HepG2 (cell line): Measurements from ENCODE around the gene USP20. TPM values are rescaled to one million over a fixed set of nuclear protein-coding genes. Genes with fewer than 3 reads are reported as not detected.

Source experiments
- ATAC-seq: fragments of 200-7000 bp; cut with Tn5 transposase; 3 replicates; pipeline ENCODE4 v1.9.1; 2020; ENCODE audit warnings: mild to moderate bottlenecking, moderate library complexity
- BruUV-seq: library from RNA; stranded (reverse); fragments of 400-500 nt; replicated peaks from 2 replicates; lab custom pipeline; 2021; lab: Mats Ljungman, UMichigan
- CTCF ChIA-PET: fragments of 300-600 bp; formaldehyde crosslinking; extraction: SDS; loops from one replicate; lab custom pipeline; 2021; ENCODE audit warnings: low total read pairs, inconsistent platforms, low intra/inter-chr PET ratio; lab: Yijun Ruan, JAX
- POLR2A ChIA-PET: fragments of 350-600 bp; sonication (Branson Sonifier 250); formaldehyde crosslinking; loops from one replicate; lab custom pipeline; 2020; ENCODE audit warnings: antibody characterized with exemption, inconsistent platforms; lab: Yijun Ruan, JAX
- DNase-seq: peaks from one replicate; pipeline ENCODE4 v3.0.0-alpha.2; 2015; ENCODE audit warnings: low spot score
- FAIRE-seq: peaks from 3 replicates; lab custom pipeline; 2011; peaks lifted over from hg19 to GRCh38; lab: Jason Lieb, UNC
- H2AFZ ChIP-seq: one replicate; pipeline ENCODE4 v1.6.1; 2011; ENCODE audit warnings: low read length, inconsistent platforms
- H3K27ac ChIP-seq: fragments of 300-600 bp; 3 replicates; pipeline ENCODE4 v1.8.0; 2011; ENCODE audit warnings: mixed run types, mild to moderate bottlenecking, mixed read lengths, low read length, inconsistent platforms; ENCODE audit not compliant: insufficient read depth; ENCODE audit errors: extremely low read length
- H3K27me3 ChIP-seq, 2 experiments: fragments of 200-600 bp in 1 of 2; 2 replicates in 1 of 2; 3 replicates in 1 of 2; pipeline versions ENCODE4 v1.6.0 to v1.8.0; 2011; ENCODE audit warnings: low read length in 2 of 2, mild to moderate bottlenecking in 2 of 2, moderate library complexity in 2 of 2, inconsistent platforms in 1 of 2; ENCODE audit not compliant: insufficient read depth in 2 of 2, control insufficient read depth in 1 of 2
- H3K36me3 ChIP-seq, 2 experiments: fragments of 200-600 bp in 1 of 2; replicated peaks in 1 of 2; 2 replicates in 1 of 2; 3 replicates in 1 of 2; pipeline versions ENCODE4 v1.5.1 to v1.8.0; 2011; ENCODE audit warnings: low read length in 2 of 2, inconsistent platforms in 1 of 2; ENCODE audit not compliant: insufficient read depth in 2 of 2, control insufficient read depth in 1 of 2
- H3K4me1 ChIP-seq: 2 replicates; pipeline ENCODE4 v1.5.1; 2012; ENCODE audit warnings: low read length, inconsistent platforms; ENCODE audit not compliant: insufficient read depth
- H3K4me2 ChIP-seq: 2 replicates; pipeline ENCODE4 v1.6.0; 2011; ENCODE audit warnings: low read depth, low read length, inconsistent platforms
- H3K4me3 ChIP-seq, 3 experiments: fragments of 200-600 bp in 1 of 3; sonication (generic), shearing (Covaris generic) in 1 of 3; replicated peaks in 1 of 3; 2 replicates each; pipeline ENCODE4 v1.5.1; 2011 to 2016; ENCODE audit warnings: low read length in 3 of 3, inconsistent platforms in 2 of 3, low read depth in 2 of 3, mild to moderate bottlenecking in 2 of 3, control low read depth in 1 of 3, mixed read lengths in 1 of 3; ENCODE audit not compliant: insufficient read depth in 1 of 3
- H3K79me2 ChIP-seq: one replicate; pipeline ENCODE4 v1.6.1; 2011; ENCODE audit warnings: low read length, inconsistent platforms; ENCODE audit not compliant: insufficient read depth
- H3K9ac ChIP-seq: 2 replicates; pipeline ENCODE4 v1.6.0; 2011; ENCODE audit warnings: mild to moderate bottlenecking, low read depth, low read length, inconsistent platforms; ENCODE audit not compliant: insufficient read depth
- H3K9me3 ChIP-seq: 2 replicates; pipeline ENCODE4 v1.5.1; 2012; ENCODE audit warnings: mild to moderate bottlenecking, low read length
- H4K20me1 ChIP-seq: 2 replicates; pipeline ENCODE4 v1.6.0; 2011; ENCODE audit warnings: inconsistent platforms, mild to moderate bottlenecking, low read length, moderate library complexity; ENCODE audit not compliant: insufficient read depth
- AKAP8 ChIP-seq: sonication (generic); formaldehyde crosslinking; IDR thresholded peaks from 2 replicates; pipeline ENCODE4 v1.5.1; 2020; ENCODE audit warnings: mild to moderate bottlenecking, missing genetic modification reagents
- CERS6 ChIP-seq: sonication (generic); formaldehyde crosslinking; IDR thresholded peaks from 2 replicates; pipeline ENCODE4 v1.5.0; 2020; ENCODE audit warnings: missing genetic modification reagents
- DMTF1 ChIP-seq: sonication (generic); formaldehyde crosslinking; IDR thresholded peaks from 2 replicates; pipeline ENCODE4 v1.4.0; 2020; ENCODE audit warnings: mild to moderate bottlenecking, missing genetic modification reagents
- ERF ChIP-seq: IDR thresholded peaks from 2 replicates; pipeline ENCODE4 v1.6.1; 2018; ENCODE audit warnings: missing biosample characterization, missing genetic modification reagents
- GATA4 ChIP-seq: sonication (generic); IDR thresholded peaks from 2 replicates; pipeline ENCODE4 v1.6.1; 2016; ENCODE audit warnings: antibody characterized with exemption, low read depth, borderline replicate concordance
- HOXD1 ChIP-seq: sonication (generic); formaldehyde crosslinking; IDR thresholded peaks from 2 replicates; pipeline ENCODE4 v1.5.0; 2020; ENCODE audit warnings: missing genetic modification reagents
- IRF1 ChIP-seq: sonication (generic); formaldehyde crosslinking; IDR thresholded peaks from 2 replicates; pipeline ENCODE4 v1.4.0; 2020; ENCODE audit warnings: low read depth, mild to moderate bottlenecking, missing genetic modification reagents
- IRF9 ChIP-seq: sonication (generic); formaldehyde crosslinking; IDR thresholded peaks from 2 replicates; pipeline ENCODE4 v1.8.0; 2022; ENCODE audit warnings: missing genetic modification reagents, mild to moderate bottlenecking, borderline replicate concordance
- NBN ChIP-seq: fragments of 450-650 bp; conservative IDR thresholded peaks from 2 replicates; pipeline ENCODE4 v1.6.1; 2017
- RBM39 ChIP-seq: fragments of 200-400 bp; formaldehyde crosslinking; IDR thresholded peaks from one replicate; pipeline ENCODE4 v1.6.1; 2018; ENCODE audit warnings: antibody characterized with exemption, mild to moderate bottlenecking, low read depth, low read length; ENCODE audit not compliant: poor library complexity, severe bottlenecking
- TOE1 ChIP-seq: sonication (generic); formaldehyde crosslinking; IDR thresholded peaks from 2 replicates; pipeline ENCODE4 v1.4.0; 2020; ENCODE audit warnings: mild to moderate bottlenecking, missing genetic modification reagents
- YEATS4 ChIP-seq: sonication (generic); formaldehyde crosslinking; IDR thresholded peaks from 2 replicates; pipeline ENCODE4 v1.4.0; 2020; ENCODE audit warnings: missing genetic modification reagents, borderline replicate concordance
- ZFP62 ChIP-seq: sonication (generic); formaldehyde crosslinking; IDR thresholded peaks from 2 replicates; pipeline ENCODE4 v1.4.0; 2020; ENCODE audit warnings: missing genetic modification reagents
- ZNF282 ChIP-seq: fragments of 450-650 bp; IDR thresholded peaks from 2 replicates; pipeline ENCODE4 v1.6.1; 2018; ENCODE audit not compliant: partially characterized antibody
- ZNF350 ChIP-seq: sonication (generic); formaldehyde crosslinking; IDR thresholded peaks from 2 replicates; pipeline ENCODE4 v1.4.0; 2020; ENCODE audit warnings: mild to moderate bottlenecking, low read depth, missing genetic modification reagents, borderline replicate concordance
- ZNF383 ChIP-seq: sonication (generic); formaldehyde crosslinking; IDR thresholded peaks from 2 replicates; pipeline ENCODE4 v1.4.0; 2020; ENCODE audit warnings: missing genetic modification reagents, mild to moderate bottlenecking, borderline replicate concordance
- WGBS: methylation state at CpG from one replicate; pipeline ENCODE4 v1.1.6; 2017; ENCODE audit warnings: low lambda C conversion rate; 5-methylcytosine and 5-hydroxymethylcytosine counted together
- in situ Hi-C: cut with HindIII; loops from 2 replicates; pipeline ENCODE4 v1.10.0; 2017; ENCODE audit warnings: low pct_unique_long_range_greater_than_20kb; ENCODE audit not compliant: extremely low pct_ligation_motif_present
- intact Hi-C: fragments of 100-400 bp; cut with micrococcal nuclease; formaldehyde crosslinking; loops from one replicate; pipeline ENCODE4 v1.10.0; 2022; ENCODE audit not compliant: unreplicated experiment
- polyA plus RNA-seq, 8 experiments: library from polyadenylated mRNA; depleted of rRNA in 3 of 8; stranded (reverse) in 7 of 8; unstranded in 1 of 8; fragments of >200 nt; fragmentation: Illumina TruSeq in 4 of 8; extraction: Trizol in 4 of 8; gene quantifications; 2 replicates each; pipeline versions ENCODE4 v1.2.1 to v1.2.3, GENCODE V29; 2011 to 2016; ENCODE audit warnings: low read depth in 4 of 8, missing spikeins in 1 of 8, mixed read lengths in 1 of 8; ENCODE audit not compliant: insufficient read depth in 1 of 8
- total RNA-seq, 5 experiments: library from RNA; depleted of rRNA; stranded (reverse); fragments of >200 nt; fragmentation: Illumina TruSeq; extraction: Trizol; gene quantifications; 2 replicates each; pipeline ENCODE4 v1.2.3, GENCODE V29; 2016; ENCODE audit warnings: low read depth in 1 of 5
- TF ChIP-seq, protein P1 (sequence below): sonication (generic); formaldehyde crosslinking; IDR thresholded peaks from 2 replicates; pipeline ENCODE4 v1.5.1; 2020; ENCODE audit warnings: missing genetic modification reagents, mild to moderate bottlenecking, borderline replicate concordance

The USP20 gene
- total and polyA plus RNA-seq, 2 of the 13 experiments (the other 11 are each of a cell fraction or from before 2014, with no cell fraction given) = 4.4 to 5.9 TPM

- ChIA-PET POLR2A (no interaction called here), CTCF (no interaction called here)
- no peak for ATAC-seq
- no peak for DNase-seq
- no peak overlapping the region for H3K4me3 ChIP-seq
- 93% methylated on average over 9 of the region's 9 CpGs for WGBS
- no peaks in the 10 kb centered on the region for H3K79me2 ChIP-seq
- in situ Hi-C loops = no loop called here
- no peaks in the 10 kb centered on the region for H3K27me3 ChIP-seq
- no peaks in the 10 kb centered on the region for H3K4me1 ChIP-seq
- intact Hi-C loops = no loop called here
- no peak overlapping the region for H3K27ac ChIP-seq
- H4K20me1 ChIP-seq = no peaks in the 10 kb centered on the region
- no TSS peak for BruUV-seq
- H2AFZ ChIP-seq = no peak overlapping the region
- no peaks in the 10 kb centered on the region for H3K9me3 ChIP-seq
- no peak overlapping the region for H3K4me2 ChIP-seq
- FAIRE-seq = no peak
- no peak overlapping the region for H3K9ac ChIP-seq
- peaks cover 4 to 7% of the 10 kb centered on the region in 2 experiments; a peak in 2 of 5 replicates for H3K36me3 ChIP-seq
- TF ChIP-seq ERF (CRISPR knock-in tag) (no peak), NBN (no peak), AKAP8 (no peak), RBM39 (no peak), IRF9 (no peak), ZFP62 (CRISPR knock-in tag) (no peak), GATA4 (no peak), HOXD1 (CRISPR knock-in tag) (no peak), IRF1 (CRISPR knock-in tag) (no peak), ZNF383 (no peak), YEATS4 (CRISPR knock-in tag) (no peak), CERS6 (CRISPR knock-in tag) (no peak), ZNF282 (no peak), ZNF350 (no peak), DMTF1 (CRISPR knock-in tag) (no peak), TOE1 (no peak)
- TF ChIP-seq, protein P1, sequence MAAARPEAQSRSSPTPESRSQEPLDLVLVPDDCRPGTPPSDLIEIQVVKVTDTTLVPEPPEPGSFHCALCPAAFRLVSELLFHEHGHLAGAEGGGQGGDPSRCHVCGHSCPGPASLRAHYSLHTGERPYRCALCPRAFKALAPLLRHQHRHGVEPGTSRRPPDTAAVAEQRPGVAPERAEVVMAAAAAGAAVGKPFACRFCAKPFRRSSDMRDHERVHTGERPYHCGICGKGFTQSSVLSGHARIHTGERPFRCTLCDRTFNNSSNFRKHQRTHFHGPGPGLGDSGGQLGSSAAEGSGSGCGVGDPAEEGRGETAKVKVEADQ (CRISPR knock-in tag) = no peak
Observed at GRCh38 chr9:129901993-129902739, 66.9 kb downstream of the USP20 start.
